Erythroblast (primary cell): Measurements from ENCODE around the gene FBXL17.

ENCODE experiments used
- GATA1 ChIP-seq: IDR thresholded peaks from 2 replicates; pipeline ENCODE4 v1.6.1; 2011; ENCODE audit warnings: low read depth, mild to moderate bottlenecking, control low read depth, low read length, moderate library complexity
- POLR2A ChIP-seq: IDR thresholded peaks from 2 replicates; pipeline ENCODE4 v1.6.1; 2011; ENCODE audit warnings: mild to moderate bottlenecking, low read length

DNA sequence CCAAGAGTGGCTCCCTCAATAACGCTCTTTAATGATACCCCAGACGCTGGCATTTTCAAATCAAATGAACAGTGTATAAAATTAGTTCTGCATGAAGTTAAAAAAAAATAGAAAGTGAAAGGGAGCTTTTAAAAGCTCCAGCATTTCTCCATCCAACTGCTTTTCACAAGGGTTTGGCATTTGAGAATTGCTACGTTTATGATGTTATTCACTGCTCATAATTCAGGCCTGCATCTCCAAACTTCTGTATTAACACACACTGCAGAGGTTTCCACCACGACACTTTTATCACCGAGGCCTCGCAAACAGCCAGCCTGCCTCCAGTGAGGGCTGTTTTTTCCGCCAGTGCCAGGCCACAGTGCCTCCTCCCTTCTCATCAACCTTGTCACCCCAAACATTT is 505.6 kb downstream of the FBXL17 start:
- TF ChIP-seq POLR2A (no peak), GATA1 (no peak)
